GM18858 (cell line): ENCODE measurements around the gene RNASE4.
"Not testable (repeated sequence)": the region's sequence is repeated elsewhere in the genome, so short reads cannot be mapped to it uniquely, and the experiment has no call there.

Source experiments
- ATAC-seq: cut with Tn5 transposase; IDR thresholded peaks from one replicate; pipeline ENCODE4 v1.9.1; 2021; ENCODE audit not compliant: unreplicated experiment

The RNASE4 gene

GRCh38 chr14:20697273-20698017 lies 13.1 kb downstream of the RNASE4 start:
- ATAC-seq: peak; percentile 58

DNA sequence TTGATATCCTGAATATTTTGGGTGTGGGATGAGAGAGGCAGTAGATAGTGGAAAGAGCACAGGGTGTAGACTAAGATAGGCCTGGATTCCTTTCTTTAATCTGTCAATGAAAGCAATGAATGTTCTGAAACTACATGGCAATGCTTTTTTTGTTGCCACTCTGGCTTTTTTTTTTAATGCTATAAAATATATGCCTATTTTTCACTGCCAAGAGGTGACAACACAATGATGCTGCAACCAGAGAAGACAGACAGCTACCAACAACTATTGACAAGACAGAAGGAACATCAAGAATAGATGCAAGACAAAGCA lies 13.6 kb downstream of the RNASE4 start:
- no peak for ATAC-seq

- ATAC-seq: no peak
Observed at GRCh38 chr14:20698934-20699333, 14.6 kb downstream of the RNASE4 start.

- no peak for ATAC-seq
Observed at GRCh38 chr14:20699931-20700330, 15.6 kb downstream of the RNASE4 start.

GRCh38 chr14:20700965-20701364 lies 16.6 kb downstream of the RNASE4 start:
- not testable (repeated sequence) for ATAC-seq

- ATAC-seq: no peak
Observed at GRCh38 chr14:20706657-20707355, 22.4 kb downstream of the RNASE4 start.

DNA sequence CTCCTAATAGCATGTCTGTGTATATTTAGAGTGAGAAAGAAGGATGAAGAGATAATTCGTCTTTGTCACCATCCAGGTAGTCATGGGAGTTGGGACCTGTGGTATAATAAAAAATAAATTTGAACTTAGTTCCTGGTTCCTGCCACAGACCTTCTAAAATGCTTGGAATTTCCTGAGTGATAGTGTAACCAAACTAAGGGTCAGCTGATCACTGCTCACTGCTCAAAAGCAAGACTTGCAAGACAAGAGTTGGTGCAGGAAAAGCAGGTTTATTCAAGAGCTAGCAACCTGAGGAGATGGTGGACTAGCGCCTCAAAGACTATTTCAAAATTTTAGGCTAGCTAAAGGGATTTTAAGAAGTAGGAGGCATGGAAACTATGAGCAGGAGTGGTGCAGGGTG lies 23.3 kb downstream of the RNASE4 start:
- no peak for ATAC-seq

- no peak for ATAC-seq
Observed at GRCh38 chr14:20711261-20711660, 26.9 kb downstream of the RNASE4 start.

- no peak for ATAC-seq
Observed at GRCh38 chr14:20711685-20712084, 27.3 kb downstream of the RNASE4 start.

- ATAC-seq: no peak
Observed at GRCh38 chr14:20712904-20713303, 28.5 kb downstream of the RNASE4 start.

- ATAC-seq: no peak
Observed at GRCh38 chr14:20714593-20715250, 30.4 kb downstream of the RNASE4 start.

- no peak for ATAC-seq
Observed at GRCh38 chr14:20719777-20720176, 35.4 kb downstream of the RNASE4 start.

DNA sequence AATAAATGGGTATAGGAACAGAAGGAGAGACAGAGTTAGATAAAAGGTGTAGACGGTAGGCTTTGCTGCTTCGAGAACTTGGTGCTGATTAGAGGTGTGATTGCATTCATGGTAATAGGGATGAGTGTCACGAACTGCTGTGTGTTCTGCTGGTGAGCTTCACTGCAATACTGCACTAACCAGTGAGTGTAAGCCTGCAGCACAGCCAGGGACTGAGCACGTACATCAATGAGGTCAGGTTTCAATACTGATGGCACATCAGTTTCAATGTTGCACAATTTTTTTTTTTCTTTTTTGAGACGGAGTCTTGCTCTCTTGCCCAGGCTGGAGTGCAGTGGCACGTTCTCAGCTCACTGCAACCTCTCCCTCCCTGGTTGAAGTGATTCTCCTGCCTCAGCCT lies 36.4 kb downstream of the RNASE4 start:
- no peak for ATAC-seq

DNA sequence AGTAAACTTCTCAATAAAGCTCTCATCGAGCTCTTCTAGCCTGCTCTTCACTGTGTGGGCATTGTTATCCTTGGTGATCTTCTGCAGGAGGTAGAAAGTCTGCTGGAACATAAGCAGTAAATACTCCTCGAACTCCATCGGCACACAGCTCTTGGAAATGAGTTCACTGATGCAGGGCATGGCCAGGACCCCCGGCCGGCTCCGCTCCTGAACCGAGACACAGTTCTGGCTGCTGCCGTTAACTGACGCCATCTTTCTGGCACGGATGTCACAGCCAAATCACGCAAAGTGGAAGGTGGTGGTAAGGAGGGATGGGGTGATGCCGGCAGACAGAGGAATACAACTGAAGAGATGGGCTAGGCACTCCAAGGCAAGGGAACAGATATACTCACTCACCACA lies 37.7 kb downstream of the RNASE4 start:
- no peak for ATAC-seq

DNA sequence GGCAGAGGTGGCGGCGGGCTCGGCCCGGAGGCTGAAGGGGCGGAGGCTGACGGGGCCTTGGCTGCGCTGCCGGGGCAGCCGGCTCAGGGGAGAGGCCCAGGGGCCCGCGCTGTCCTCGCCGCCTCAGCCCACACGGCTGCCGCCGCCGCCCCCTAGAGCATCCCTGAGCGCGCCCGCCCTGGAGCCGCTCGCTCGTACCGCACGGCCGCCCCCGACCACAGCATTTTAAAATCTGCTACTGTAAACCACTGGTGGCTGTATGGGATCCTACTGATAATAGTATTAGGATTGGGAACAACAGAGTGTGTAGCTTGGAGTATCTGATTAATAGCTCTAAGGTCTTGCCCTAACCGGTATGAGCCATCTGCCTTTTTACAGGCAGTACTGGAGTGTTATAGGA lies 39.1 kb downstream of the RNASE4 start:
- ATAC-seq: no peak

DNA sequence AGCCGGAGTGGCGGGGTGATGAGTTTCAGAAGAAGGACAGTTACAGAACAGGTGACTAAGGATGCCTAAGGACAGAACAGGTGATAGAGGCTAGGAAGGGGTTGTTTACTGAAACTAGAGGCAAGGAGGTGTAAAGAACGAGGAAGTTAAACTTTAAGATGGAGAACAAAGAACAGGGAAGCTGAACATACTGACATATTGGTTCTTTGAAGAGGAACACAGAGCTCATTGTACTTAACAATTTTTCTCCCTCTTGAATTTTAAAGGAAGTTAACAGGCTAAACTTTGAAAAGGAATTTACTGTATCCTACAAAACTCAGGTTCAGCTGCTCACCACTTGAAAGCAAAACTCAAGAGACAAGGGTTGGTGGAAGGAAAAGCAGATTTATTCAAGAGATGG lies 41.8 kb downstream of the RNASE4 start:
- not testable (repeated sequence) for ATAC-seq

DNA sequence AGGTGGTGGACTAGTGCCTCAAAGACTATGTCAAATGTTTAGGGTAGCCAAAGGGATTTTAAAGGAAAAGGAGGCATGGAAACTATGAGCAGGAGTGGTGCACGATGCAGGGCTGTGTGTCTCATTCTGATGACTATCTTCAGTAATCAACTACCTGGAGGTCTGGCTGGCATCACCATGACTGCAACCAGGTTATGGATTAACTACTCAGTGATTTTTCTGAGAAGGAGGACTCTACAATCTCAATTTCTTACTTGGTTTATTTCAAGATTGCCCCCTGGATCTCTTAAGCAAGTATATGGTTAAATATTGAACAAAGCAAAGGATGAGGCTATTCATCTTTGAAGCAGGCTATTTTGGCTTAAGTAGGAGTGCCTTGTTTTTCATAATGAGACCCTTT lies 42.2 kb downstream of the RNASE4 start:
- ATAC-seq: no peak

GRCh38 chr14:20730891-20731290 lies 46.5 kb downstream of the RNASE4 start:
- ATAC-seq: no peak

- no peak for ATAC-seq
Observed at GRCh38 chr14:20732477-20732876, 48.1 kb downstream of the RNASE4 start.

GRCh38 chr14:20732979-20733635 lies 48.7 kb downstream of the RNASE4 start:
- no peak for ATAC-seq

DNA sequence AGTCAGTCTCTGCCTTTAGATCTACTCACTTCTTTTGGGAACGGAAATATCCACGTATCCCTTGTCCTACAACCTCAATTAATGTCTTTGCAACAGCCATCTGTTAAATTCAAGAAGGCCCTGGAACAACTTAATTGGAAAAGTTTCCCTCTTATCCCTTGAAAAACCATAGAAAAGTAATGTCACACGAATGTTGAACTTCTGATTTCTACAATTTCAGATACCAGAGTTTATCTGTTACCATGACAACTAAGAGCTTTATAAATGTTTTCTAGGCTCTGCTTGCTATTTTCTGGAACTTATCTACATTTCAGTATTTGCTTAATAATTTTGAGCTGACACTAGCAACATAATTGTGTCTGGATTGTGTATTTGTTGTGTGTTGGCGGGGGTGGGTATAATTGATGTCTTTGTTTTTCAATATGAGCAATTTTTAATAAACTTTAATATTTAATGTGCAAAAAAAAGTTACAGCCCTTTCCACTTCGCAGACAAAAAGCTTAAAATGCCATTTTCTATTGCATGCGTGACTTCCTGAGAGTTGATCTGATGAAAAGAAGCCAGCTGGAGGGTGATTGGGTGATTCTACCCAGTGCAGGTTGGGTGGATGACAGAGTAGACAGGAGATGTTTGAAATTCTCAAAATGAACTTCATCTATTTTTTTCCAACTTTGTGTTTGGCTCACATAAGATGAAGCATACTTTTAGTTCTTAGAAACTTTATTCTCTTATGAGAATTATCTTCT lies 49.5 kb downstream of the RNASE4 start:
- no peak for ATAC-seq
